Effector CD8-positive, alpha-beta T cell (primary cell): Measurements from ENCODE around the gene TIPIN.
A peak's percentile ranks its signal among the peaks of the same experiment; 100 is the strongest.

Source experiments
- DNase-seq: peaks from one replicate; lab custom pipeline; 2025; lab: John Stamatoyannopoulos, UW

Gene TIPIN

GRCh38 chr15:66302489-66303278 is 53.8 kb downstream of the TIPIN start:
- DNase-seq, result no peak

GRCh38 chr15:66298803-66299251 is 57.7 kb downstream of the TIPIN start:
- DNase-seq, result no peak

- no peak for DNase-seq
Measured at GRCh38 chr15:66296186-66296585, 60.3 kb downstream of the TIPIN start.

- no peak for DNase-seq
Measured at GRCh38 chr15:66294932-66295235, 61.6 kb downstream of the TIPIN start.

- DNase-seq, result no peak
Measured at GRCh38 chr15:66294157-66294931, 62.1 kb downstream of the TIPIN start.

GRCh38 chr15:66293419-66294156 is 62.9 kb downstream of the TIPIN start, which contains the start of gene DIS3L:
DIS3L (plus strand) TSS chr15:66293568; CDS start chr15:66293597, 29 bp downstream.
- peak; percentile 42 for DNase-seq

GRCh38 chr15:66292571-66293418 is 63.7 kb downstream of the TIPIN start:
- no peak for DNase-seq

GRCh38 chr15:66291816-66292570 is 64.5 kb downstream of the TIPIN start:
- no peak for DNase-seq

GRCh38 chr15:66290518-66290917 is 66.0 kb downstream of the TIPIN start:
- no peak for DNase-seq

GRCh38 chr15:66290007-66290406 is 66.5 kb downstream of the TIPIN start:
- no peak for DNase-seq

- DNase-seq, result no peak
Measured at GRCh38 chr15:66288551-66289185, 67.8 kb downstream of the TIPIN start.

- no peak for DNase-seq
Measured at GRCh38 chr15:66288093-66288492, 68.4 kb downstream of the TIPIN start.

- no peak for DNase-seq
Measured at GRCh38 chr15:66287461-66288057, 68.9 kb downstream of the TIPIN start.
